Measurements from ENCODE around the gene ZIC4.

ZIC4 gene

DNA sequence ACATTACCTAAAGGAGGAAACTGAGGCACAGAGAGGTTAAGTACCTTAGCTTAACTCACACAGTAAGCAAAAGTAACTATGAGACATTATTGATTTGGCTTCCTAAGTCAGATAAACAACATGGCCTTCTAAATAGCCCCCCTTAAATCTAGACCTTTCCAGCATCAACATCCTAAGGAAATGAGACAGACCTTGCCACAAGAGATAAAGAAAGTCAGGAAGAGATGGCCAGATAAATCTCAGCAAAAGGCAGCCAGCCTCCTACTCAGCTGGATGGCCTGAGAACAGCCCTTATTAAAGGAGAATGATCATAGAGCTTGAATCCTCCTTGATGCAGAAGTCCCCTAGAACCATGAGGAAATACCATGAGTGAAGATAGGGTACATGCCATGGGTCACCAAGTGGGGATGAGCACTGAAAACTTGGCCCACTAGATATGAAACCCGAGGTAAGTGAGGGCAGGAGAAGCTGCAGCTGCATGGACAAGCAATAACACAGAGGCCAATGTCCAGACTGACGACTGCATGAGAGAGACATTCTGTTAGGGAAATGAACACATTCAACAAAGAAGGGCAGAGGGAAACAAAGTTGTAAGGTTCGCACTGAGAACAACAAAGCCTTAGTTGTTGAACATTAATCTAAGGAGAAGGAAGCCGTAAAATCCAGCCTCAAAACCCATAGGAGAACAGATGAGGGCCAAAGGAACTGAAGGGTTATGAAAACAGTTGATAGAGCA is 69.6 kb downstream of the ZIC4 start:
- no peak for DNase-seq (ENCODE audit: low spot score)
- TF ChIP-seq, protein P1, sequence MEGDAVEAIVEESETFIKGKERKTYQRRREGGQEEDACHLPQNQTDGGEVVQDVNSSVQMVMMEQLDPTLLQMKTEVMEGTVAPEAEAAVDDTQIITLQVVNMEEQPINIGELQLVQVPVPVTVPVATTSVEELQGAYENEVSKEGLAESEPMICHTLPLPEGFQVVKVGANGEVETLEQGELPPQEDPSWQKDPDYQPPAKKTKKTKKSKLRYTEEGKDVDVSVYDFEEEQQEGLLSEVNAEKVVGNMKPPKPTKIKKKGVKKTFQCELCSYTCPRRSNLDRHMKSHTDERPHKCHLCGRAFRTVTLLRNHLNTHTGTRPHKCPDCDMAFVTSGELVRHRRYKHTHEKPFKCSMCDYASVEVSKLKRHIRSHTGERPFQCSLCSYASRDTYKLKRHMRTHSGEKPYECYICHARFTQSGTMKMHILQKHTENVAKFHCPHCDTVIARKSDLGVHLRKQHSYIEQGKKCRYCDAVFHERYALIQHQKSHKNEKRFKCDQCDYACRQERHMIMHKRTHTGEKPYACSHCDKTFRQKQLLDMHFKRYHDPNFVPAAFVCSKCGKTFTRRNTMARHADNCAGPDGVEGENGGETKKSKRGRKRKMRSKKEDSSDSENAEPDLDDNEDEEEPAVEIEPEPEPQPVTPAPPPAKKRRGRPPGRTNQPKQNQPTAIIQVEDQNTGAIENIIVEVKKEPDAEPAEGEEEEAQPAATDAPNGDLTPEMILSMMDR (IDR thresholded peaks at IDR 0.05; ENCODE audit: extremely low read depth, insufficient read depth, missing control alignments) = no peak
- in situ Hi-C loops (cut with MboI; ENCODE audit: low pct_unique_long_range_greater_than_20kb, low sequenced_read_pairs, unreplicated experiment) = no loop called here

Data from GM13977 (cell line).